HG03457 (cell line): ENCODE results near the gene NUDT16L1.
"Not testable (repeated sequence)": the region's sequence is repeated elsewhere in the genome, so short reads cannot be mapped to it uniquely, and the experiment has no call there.

ENCODE experiments used
- ATAC-seq: cut with Tn5 transposase; IDR thresholded peaks from one replicate; pipeline ENCODE4 v1.9.1; 2021; ENCODE audit warnings: moderate number of reproducible peaks; ENCODE audit not compliant: unreplicated experiment

Gene NUDT16L1

GRCh38 chr16:4693296-4693955 is at the start of gene NUDT16L1:
Gene NUDT16L1, plus strand, starts transcription at chr16:4693562. Its CDS starts 165 bp downstream, at chr16:4693727.
- peak; percentile 85 for ATAC-seq

DNA sequence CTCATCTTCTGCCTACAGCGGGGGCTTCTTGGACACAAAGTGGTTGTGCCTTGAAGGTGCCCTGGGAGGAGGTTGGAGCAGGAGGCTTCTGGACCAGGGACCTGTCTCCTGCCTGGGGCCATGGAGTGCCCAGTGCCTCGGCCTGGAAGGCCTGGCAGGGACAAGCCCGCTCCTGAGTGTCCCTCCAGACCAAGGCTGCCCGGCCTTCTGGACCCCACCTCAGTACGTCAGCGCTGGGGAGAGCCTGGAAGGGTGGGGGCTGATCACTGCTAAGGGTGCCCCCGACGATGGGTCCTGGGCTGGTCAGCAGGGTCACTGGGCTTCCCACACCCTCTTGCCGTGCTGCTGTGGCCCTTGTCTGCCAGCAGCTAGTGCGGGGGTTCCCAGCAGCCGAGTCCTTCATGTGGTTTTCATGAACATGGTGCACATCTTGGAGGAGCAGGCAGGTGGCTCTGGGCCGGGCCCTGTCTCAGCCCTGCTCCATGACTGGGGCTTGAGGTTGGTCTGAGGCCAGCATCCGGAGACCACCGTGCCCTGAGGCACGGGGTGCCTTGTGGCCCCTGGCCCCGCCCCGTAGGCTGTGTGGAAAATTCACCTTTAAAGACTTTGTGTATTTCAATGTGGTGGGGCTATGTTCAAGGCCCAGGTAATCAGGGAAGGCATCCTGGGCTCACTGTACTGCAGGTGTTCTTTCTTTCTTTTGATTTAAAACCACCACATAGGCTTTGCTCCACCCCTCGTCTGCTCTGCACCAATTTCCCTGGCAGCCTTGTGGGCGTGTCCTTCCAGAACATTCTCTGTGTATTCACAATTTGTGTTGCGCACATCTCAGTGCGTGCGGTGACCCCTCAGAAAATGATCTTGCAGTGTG is 46.4 kb upstream of the NUDT16L1 start:
- no peak for ATAC-seq

GRCh38 chr16:4647644-4647980 is 45.8 kb upstream of the NUDT16L1 start:
- no peak for ATAC-seq

GRCh38 chr16:4648917-4649316 is 44.4 kb upstream of the NUDT16L1 start:
- ATAC-seq, result no peak

DNA sequence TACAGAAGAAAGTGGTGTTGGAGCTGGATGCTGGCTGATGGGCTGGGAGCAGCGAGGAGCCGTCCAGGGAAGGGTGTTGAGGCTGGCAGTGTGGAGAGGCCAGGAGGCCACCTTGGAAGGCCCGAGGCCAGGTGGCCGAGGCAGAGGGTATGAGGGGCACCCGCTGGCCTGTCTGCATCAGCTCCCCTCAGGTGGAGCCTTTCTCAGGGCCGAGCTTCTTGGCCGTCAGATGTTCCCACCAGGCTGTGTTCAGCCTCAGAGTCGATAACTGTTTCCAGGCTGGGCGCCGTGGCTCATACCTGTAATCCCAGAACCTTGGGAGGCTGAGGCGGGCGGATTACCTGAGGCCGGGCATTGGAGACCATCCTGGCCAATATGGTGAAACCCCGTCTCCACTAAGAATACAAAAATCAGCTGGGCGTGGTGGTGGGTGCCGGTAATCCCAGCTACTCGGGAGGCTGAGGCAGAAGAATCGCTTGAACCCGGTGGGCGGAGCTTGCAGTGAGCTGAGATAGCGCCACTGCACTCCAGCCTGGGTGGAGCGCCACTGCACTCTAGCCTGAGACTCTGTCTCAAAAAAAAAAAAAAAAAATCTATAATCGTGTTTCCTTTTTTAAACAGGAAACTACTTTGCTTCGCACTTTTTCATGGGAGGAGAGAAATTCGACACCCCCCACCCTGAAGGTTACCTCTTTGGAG is 43.5 kb upstream of the NUDT16L1 start:
- no peak for ATAC-seq

DNA sequence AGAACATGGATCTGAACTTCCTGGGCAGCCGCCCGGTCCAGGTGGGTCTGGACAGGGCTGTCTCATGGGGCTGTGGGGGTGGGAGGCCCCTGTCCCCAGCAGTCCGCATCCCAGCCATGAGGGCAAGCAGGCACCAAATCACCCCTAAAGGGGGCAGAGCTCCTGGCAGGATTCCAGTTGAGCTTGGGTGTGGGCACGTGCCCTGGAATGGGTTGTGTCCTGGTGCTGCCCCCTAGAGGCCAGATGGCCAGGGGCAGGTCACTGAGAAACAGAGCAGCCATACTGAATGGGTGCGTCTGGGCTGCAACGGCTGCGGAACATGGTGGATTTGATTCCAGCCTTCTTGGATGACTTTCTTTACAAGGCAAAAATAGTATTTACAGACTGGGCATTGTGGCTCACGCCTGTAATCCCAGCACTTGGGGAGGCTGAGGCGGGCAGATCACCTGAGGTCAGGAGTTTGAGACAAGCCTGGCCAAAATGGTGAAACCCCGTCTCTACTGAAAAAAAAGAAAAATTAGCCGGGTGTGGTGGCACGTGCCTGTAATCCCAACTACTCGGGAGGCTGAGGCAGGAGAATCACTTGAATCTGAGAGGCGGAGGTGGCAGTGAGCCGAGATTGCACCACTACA is 42.8 kb upstream of the NUDT16L1 start:
- ATAC-seq, result not testable (repeated sequence)

DNA sequence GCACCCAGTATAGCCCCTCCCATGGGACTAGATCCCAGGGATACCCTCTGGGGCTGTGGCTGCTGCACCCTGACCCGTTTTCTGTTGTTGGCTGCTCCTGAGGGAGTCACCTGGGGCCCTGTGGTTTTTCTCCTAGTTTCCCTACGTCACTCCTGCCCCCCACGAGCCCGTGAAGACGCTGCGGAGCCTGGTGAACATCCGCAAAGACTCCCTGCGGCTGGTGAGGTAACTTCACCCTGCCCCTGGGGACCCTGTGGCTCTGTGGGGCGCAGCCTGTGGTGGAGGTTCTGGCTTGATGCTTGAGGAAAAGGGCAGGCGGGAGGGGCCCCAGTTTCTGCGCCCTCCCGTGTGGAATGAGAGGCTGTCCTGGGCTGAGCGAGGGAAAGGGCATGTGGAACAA is 41.5 kb upstream of the NUDT16L1 start:
- ATAC-seq, result no peak

- ATAC-seq, result no peak
Observed at GRCh38 chr16:4652561-4652960, 40.8 kb upstream of the NUDT16L1 start.

GRCh38 chr16:4654011-4654963 is 39.1 kb upstream of the NUDT16L1 start:
- no peak for ATAC-seq

DNA sequence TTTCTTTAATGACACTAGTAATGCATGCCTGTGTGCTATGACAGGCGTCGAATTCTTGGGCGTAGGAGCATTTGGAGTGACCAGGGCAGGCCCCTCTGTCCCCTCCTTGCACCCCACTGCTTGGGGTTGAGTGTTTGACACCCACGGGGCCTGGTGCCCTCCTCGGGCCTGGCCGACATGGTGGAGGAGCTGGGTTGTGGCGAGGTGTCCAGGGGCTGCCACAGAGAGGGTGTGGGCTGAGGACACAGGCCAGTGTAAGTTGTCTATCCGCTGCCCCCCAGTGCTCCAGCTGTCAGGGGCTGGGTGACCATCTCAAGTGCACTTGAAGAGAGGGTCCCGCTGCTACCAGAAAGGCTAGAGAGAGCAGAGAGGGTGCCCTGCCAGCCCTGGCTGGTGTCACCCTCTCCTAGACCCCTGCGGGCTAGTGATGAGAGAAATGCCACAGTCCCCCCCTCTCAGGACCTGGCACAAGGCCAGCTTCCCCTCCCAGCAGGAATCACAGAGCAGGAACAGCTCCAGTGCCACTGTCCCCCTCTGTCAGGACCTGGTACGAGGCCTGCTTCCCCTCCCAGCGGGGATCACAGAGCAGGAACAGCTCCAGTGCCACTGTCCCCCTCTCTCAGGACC is 38.3 kb upstream of the NUDT16L1 start:
- ATAC-seq, result no peak

DNA sequence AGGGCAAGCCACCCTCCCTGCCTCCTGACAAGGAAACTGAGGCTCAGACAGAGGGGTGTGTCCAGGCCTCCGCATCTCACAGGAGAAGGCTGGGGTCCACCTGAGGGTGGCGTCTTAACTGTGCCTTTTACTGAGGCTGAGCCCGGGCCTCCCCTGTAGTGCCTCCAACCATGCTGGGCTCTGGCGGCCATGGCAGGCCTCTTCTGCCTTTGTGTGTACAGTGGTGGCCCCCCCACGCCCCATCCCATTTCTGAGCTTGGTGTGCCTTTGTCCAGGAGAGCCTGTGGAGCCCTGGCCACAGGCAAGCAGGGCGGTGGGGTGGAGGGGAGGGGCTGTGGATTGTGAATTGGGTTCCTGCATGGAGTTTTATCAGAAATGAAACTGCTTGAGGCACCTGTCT is 37.6 kb upstream of the NUDT16L1 start:
- ATAC-seq, result no peak

- no peak for ATAC-seq
Observed at GRCh38 chr16:4656221-4656620, 37.1 kb upstream of the NUDT16L1 start.

DNA sequence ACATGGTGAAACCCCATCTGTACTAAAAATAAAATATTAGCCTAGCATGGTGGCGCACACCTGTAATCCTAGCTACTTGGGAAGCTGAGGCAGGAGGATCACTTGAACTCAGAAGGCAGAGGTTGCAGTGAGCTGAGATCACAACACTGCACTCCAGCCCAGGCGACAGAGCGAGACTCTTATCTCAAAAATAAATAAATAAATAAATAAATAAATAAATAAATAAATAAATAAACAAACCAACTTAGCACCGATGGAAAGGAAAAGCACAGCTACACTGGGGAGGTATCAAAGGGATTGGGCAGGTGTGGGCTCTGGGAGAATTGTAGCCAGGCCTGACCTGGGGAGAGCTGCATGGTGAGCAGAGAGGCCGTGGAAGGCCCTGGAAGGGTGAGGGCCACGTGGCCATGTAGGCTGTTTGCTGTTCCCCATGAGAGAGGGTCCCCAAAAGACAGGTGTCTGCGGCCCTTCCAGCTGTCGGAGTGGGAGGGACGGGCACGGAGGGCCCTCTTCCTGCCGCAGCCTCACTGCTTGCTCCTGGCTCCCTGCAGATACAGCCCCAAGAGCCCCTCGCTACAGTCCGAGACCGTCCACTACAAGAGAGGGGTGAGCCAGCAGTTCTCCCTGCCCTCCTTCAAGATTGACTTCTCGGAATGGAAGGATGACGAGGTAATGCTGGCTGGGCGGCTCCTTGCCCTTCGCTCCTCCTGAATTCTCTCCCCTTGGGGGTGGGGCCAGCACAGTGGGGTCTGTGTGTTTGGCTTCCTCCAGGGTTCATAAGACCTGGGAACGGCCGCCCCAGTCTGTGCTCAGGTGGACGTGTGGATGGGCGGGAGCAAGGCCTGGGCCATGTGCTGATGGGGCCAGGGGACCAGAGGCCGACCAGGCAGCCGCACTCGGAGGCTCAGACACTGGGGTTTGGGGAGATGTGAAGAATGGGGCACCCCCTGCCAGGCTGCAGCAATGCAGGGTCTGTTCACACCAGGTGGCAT is 36.4 kb upstream of the NUDT16L1 start:
- no peak for ATAC-seq

DNA sequence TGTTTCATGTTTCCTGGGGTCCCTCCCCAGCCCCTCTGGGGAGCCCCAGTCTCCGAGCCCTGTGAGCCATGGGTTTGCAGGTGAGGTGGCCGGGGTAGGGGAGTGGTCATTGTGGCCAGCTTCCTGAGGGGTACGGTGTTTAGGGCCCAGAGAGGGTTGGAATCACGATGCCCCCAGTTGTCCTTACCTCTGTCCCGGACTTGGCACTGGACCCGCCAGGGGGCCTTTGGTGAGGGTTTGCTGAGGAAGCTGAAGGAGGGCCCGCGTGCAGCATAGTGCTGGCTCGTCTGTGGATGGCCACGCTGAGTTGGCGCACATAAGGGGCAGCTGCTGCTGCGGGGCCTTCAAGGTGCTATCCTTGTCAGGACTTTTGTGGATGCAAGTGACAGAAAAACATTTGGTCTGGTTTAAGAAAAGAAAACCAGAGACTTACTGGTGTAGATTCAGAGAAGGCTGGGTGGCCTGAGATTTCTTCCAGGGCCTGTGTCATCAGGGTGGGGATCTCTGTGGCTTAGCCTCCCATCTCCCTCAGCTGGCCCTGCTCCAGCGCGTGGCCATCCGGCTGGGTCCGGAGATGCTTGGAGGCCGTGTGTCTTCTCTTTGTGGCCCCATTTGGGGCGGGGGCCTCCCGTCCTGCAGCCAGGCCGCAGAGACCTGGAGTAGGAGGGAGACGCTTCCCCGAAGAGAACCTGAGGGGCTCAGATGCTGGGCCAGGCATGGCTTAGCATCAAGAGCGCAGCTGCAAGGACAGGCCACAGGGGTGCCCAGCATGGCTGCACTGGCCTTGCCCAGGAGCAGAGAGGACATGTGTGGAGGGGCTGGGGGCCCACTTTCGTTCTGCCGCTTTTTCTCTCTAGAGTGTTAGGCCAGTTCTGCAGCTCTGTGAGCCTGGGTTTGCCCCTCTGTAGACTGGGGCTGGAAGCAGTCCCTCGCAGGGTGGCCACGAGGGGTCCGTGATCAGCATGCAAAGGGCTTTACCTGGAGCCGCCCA is 33.7 kb upstream of the NUDT16L1 start:
- ATAC-seq, result no peak

GRCh38 chr16:4660454-4661007 is 32.8 kb upstream of the NUDT16L1 start:
- no peak for ATAC-seq

DNA sequence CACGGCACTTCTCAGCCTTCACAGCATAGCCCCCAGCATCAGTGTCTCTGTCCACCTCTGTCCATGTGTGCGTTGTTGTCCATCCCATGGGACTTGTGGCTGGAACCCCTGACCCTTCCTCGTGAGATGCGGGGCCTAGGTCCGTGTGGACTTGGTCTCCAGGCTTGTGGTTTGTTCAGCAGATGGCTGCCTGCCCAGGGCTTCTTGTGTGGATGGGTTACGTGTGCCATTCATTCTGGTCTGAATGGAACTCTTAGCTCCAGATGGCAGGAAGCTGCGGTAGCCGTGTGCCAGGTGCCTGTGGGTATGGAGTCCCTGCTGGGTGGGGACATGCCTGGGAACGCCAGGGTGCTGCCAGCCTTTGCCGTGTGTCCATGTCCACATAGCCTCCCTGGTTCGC is 31.7 kb upstream of the NUDT16L1 start:
- ATAC-seq, result no peak

DNA sequence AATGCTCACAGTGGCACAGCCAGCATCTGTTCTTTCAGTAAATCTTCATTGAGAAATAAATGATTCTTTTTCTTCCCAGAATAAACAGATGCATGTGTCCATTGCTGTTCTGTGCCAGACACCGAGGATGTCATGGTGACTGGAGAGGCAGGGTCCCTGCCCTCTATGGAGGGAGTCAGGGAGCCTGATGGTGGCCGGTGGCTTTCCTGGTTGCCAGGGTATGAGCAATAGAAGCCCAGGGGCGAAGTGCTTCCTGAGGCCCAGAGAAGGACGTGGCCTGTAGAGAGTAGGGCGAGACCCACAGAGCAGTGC is 29.9 kb upstream of the NUDT16L1 start:
- no peak for ATAC-seq
